Spleen (tissue), 11 donors: ENCODE results near the gene TDRD12. TPM values are rescaled to one million over a fixed set of nuclear protein-coding genes. Genes with fewer than 3 reads are reported as not detected.
"Not testable (repeated sequence)": the region's sequence is repeated elsewhere in the genome, so short reads cannot be mapped to it uniquely, and the experiment has no call there.

Experiments
- DNase-seq: peaks from one replicate; pipeline ENCODE4 v3.0.0-alpha.2; 2020
- H3K27ac ChIP-seq, 8 donors: fragments of 200-600 bp; sonication (generic) in 7 of 8; 1 replicate in 4 of 8; 2 replicates in 4 of 8; pipeline versions ENCODE4 v1.5.0 to v1.8.0; 2016 to 2021; ENCODE audit warnings: inconsistent platforms in 4 of 8, mild to moderate bottlenecking in 4 of 8, moderate library complexity in 1 of 8
- H3K27me3 ChIP-seq, 7 donors: fragments of 200-600 bp; sonication (generic) in 6 of 7; replicated peaks in 1 of 7; 1 replicate in 4 of 7; 2 replicates in 3 of 7; pipeline versions ENCODE4 v1.5.0 to v1.8.0; 2016 to 2021; ENCODE audit warnings: inconsistent platforms in 3 of 7, mild to moderate bottlenecking in 1 of 7
- H3K36me3 ChIP-seq, 6 donors: fragments of 200-600 bp; sonication (generic) in 5 of 6; 1 replicate in 4 of 6; 2 replicates in 2 of 6; pipeline versions ENCODE4 v1.5.0 to v1.8.0; 2016 to 2021; ENCODE audit warnings: inconsistent platforms in 2 of 6
- H3K4me1 ChIP-seq, 6 donors: fragments of 200-600 bp; sonication (generic) in 5 of 6; 1 replicate in 3 of 6; 2 replicates in 3 of 6; pipeline versions ENCODE4 v1.5.0 to v1.8.0; 2016 to 2021; ENCODE audit warnings: inconsistent platforms in 3 of 6
- H3K4me3 ChIP-seq, 8 donors: fragments of 200-600 bp; sonication (generic) in 7 of 8; 1 replicate in 4 of 8; 2 replicates in 4 of 8; pipeline versions ENCODE4 v1.5.0 to v1.8.0; 2016 to 2021; ENCODE audit warnings: inconsistent platforms in 4 of 8, mild to moderate bottlenecking in 4 of 8, moderate library complexity in 2 of 8
- H3K9me3 ChIP-seq, 8 donors: fragments of 200-600 bp; sonication (generic) in 7 of 8; 1 replicate in 4 of 8; 2 replicates in 4 of 8; pipeline versions ENCODE4 v1.5.0 to v1.8.0; 2016 to 2021; ENCODE audit warnings: inconsistent platforms in 4 of 8
- CTCF ChIP-seq, 11 experiments: fragments of 200-600 bp in 7 of 11; fragments of 450-650 bp in 4 of 11; sonication (generic) in 4 of 11; IDR thresholded peaks in 8 of 11; conservative IDR thresholded peaks in 3 of 11; 1 replicate in 7 of 11; 2 replicates in 4 of 11; pipeline versions ENCODE4 v1.4.0 to v1.8.0; 2016 to 2021; ENCODE audit warnings: antibody characterized with exemption in 11 of 11, inconsistent platforms in 4 of 11, mild to moderate bottlenecking in 1 of 11
- POLR2A ChIP-seq, 3 donors: fragments of 450-650 bp; IDR thresholded peaks; one replicate each; pipeline ENCODE4 v1.5.1; 2017; ENCODE audit warnings: antibody characterized with exemption in 3 of 3, mild to moderate bottlenecking in 1 of 3
- POLR2AphosphoS5 ChIP-seq, 3 donors: sonication (generic); formaldehyde crosslinking; IDR thresholded peaks; one replicate each; pipeline ENCODE4 v1.5.1; 2017; ENCODE audit warnings: antibody characterized with exemption in 3 of 3
- WGBS, 5 donors: extraction: QIAGEN DNeasy Blood & Tissue Kit in 3 of 5; methylation state at CpG; one replicate each; pipeline versions ENCODE4 v1.1.5 to v1.1.7; 2013 to 2018; 5-methylcytosine and 5-hydroxymethylcytosine counted together
- intact Hi-C: fragments of 100-400 bp; cut with DNase I; formaldehyde crosslinking; loops from one replicate; pipeline ENCODE4 v1.15.0; 2023; ENCODE audit warnings: low total_unique reads
- polyA plus RNA-seq, 3 donors: library from polyadenylated mRNA; stranded (reverse); fragments of 200-250 nt; gene quantifications; one replicate each; pipeline ENCODE4 v1.2.1, GENCODE V29; 2013
- total RNA-seq, 7 donors: library from RNA; depleted of rRNA in 3 of 7; stranded (reverse); fragments of >200 nt in 3 of 7; fragmentation: NEBNext Ultra II Directional in 4 of 7; extraction: Animal tissue kit (Norgen Biotek cat#: 25700) in 4 of 7; gene quantifications; one replicate each; pipeline versions ENCODE4 v1.1.0 to v1.2.1, GENCODE V29; 2016 to 2021
- donor health status: healthy with polysubstance abuse.
- donor health status: DM: no; HTN: no; CAD: no; lungs with moderate emphysema.
- donor health status: DM: no; HTN: no; CAD: no.
- donor health status: Bipolar disorder and iron deficiency.
- donor health status: healthy.
- donor health status: DM: no; HTN: no; CAD: no.
- donor health status: DM: yes; HTN: yes; CAD: no.

The TDRD12 gene
- total and polyA plus RNA-seq, 10 donors: 0.03 to 4.3 (median 0.33) TPM; not detected in 4

GRCh38 chr19:32773126-32773525 is 53.6 kb downstream of the TDRD12 start:
- no peaks in the 10 kb centered on the region for H3K36me3 ChIP-seq
- H3K27me3 ChIP-seq: peaks cover 0 to 7% (median 0%) of the 10 kb centered on the region in 7 donors
- TF ChIP-seq CTCF (IDR thresholded peaks at IDR 0.05 in 8 of 11, conservative IDR thresholded peaks at IDR 0.05 in 3 of 11): no peak
- no peak for TF ChIP-seq POLR2AphosphoS5 (IDR thresholded peaks at IDR 0.05)
- no peak for TF ChIP-seq POLR2A (IDR thresholded peaks at IDR 0.05)
- H3K27ac ChIP-seq: no peak overlapping the region
- peaks cover 0 to 6% (median 0%) of the 10 kb centered on the region in 8 donors for H3K9me3 ChIP-seq
- 77 to 90% (median 89%) methylated on average over 4 of the region's 4 CpGs for WGBS, 5 donors
- H3K4me3 ChIP-seq: no peak overlapping the region
- H3K4me1 ChIP-seq: no peaks in the 10 kb centered on the region
- no peak for DNase-seq
- intact Hi-C loops: no loop called here

- TF ChIP-seq CTCF (IDR thresholded peaks at IDR 0.05 in 8 of 11, conservative IDR thresholded peaks at IDR 0.05 in 3 of 11): no peak
- no peak for TF ChIP-seq POLR2A (IDR thresholded peaks at IDR 0.05)
- no peak for TF ChIP-seq POLR2AphosphoS5 (IDR thresholded peaks at IDR 0.05)
- WGBS, 5 donors: 65 to 71% (median 67%) methylated on average over 7 of the region's 7 CpGs
- Histone ChIP-seq H3K27me3 (no peaks in the 10 kb centered on the region), H3K27ac (no peak overlapping the region), H3K36me3 (no peaks in the 10 kb centered on the region), H3K4me1 (no peaks in the 10 kb centered on the region), H3K4me3 (no peak overlapping the region), H3K9me3 (peaks cover 0 to 25% (median 20%) of the 10 kb centered on the region in 8 donors)
- intact Hi-C loops: no loop called here
- no peak for DNase-seq
Measured at GRCh38 chr19:32779082-32779481, 59.5 kb downstream of the TDRD12 start.

- H3K4me3 ChIP-seq: no peak overlapping the region
- 85 to 97% (median 92%) methylated on average over 2 of the region's 2 CpGs for WGBS, 5 donors
- H3K9me3 ChIP-seq: peaks cover 0 to 25% (median 20%) of the 10 kb centered on the region in 8 donors
- H3K27me3 ChIP-seq: no peaks in the 10 kb centered on the region
- DNase-seq: no peak
- intact Hi-C loops: no loop called here
- no peaks in the 10 kb centered on the region for H3K36me3 ChIP-seq
- H3K27ac ChIP-seq: no peak overlapping the region
- no peaks in the 10 kb centered on the region for H3K4me1 ChIP-seq
- TF ChIP-seq CTCF (IDR thresholded peaks at IDR 0.05 in 8 of 11, conservative IDR thresholded peaks at IDR 0.05 in 3 of 11): no peak
- TF ChIP-seq POLR2A (IDR thresholded peaks at IDR 0.05): no peak
- TF ChIP-seq POLR2AphosphoS5 (IDR thresholded peaks at IDR 0.05): no peak
Measured at GRCh38 chr19:32781280-32781679, 61.7 kb downstream of the TDRD12 start.

- DNase-seq, H3K27me3 ChIP-seq, H3K4me3 ChIP-seq, H3K27ac ChIP-seq, H3K36me3 ChIP-seq, H3K4me1 ChIP-seq, intact Hi-C loops: not testable (repeated sequence)
- WGBS, 5 donors: 88 to 100% (median 94%) methylated on average over 1 of the region's 1 CpG
- H3K9me3 ChIP-seq: peaks cover 0 to 25% (median 20%) of the 10 kb centered on the region in 8 donors
Measured at GRCh38 chr19:32782089-32782488, 62.5 kb downstream of the TDRD12 start.

GRCh38 chr19:32787161-32787813 is 67.7 kb downstream of the TDRD12 start:
- H3K27me3 ChIP-seq, H3K27ac ChIP-seq, H3K4me3 ChIP-seq, DNase-seq, H3K36me3 ChIP-seq, H3K9me3 ChIP-seq, intact Hi-C loops, H3K4me1 ChIP-seq: not testable (repeated sequence)
- WGBS, 5 donors: 59 to 80% (median 65%) methylated on average over 1 to 12 of the region's 12 CpGs

GRCh38 chr19:32787895-32788294 is 68.3 kb downstream of the TDRD12 start:
- DNase-seq, H3K36me3 ChIP-seq, H3K27me3 ChIP-seq, H3K4me3 ChIP-seq, H3K4me1 ChIP-seq, H3K9me3 ChIP-seq, H3K27ac ChIP-seq, intact Hi-C loops: not testable (repeated sequence)
- WGBS, 5 donors: 91 to 96% (median 94%) methylated on average over 5 of the region's 5 CpGs
